NCI-H1417 (cell line): ENCODE results near the gene MYL4.
A peak's percentile ranks its signal among the peaks of the same experiment; 100 is the strongest.
"Not testable (repeated sequence)": the region's sequence is repeated elsewhere in the genome, so short reads cannot be mapped to it uniquely, and the experiment has no call there.

Source experiments
- DNase-seq, 3 experiments: peaks; one replicate each; lab custom pipeline; 2025; lab: John Stamatoyannopoulos, UW

MYL4 gene

GRCh38 chr17:47208744-47209488, at the start of gene MYL4:
Gene MYL4, plus strand, starts transcription at chr17:47209348. Its CDS starts 75 bp downstream, at chr17:47209423.
- no peak for DNase-seq

GRCh38 chr17:47162013-47162622, 47.0 kb upstream of the MYL4 start:
- no peak for DNase-seq

GRCh38 chr17:47164263-47164662, 44.9 kb upstream of the MYL4 start:
- no peak for DNase-seq

- no peak for DNase-seq
These were observed 44.0 kb upstream of the MYL4 start for GRCh38 chr17:47165137-47165536.

GRCh38 chr17:47166854-47167253, 42.3 kb upstream of the MYL4 start:
- DNase-seq = not testable (repeated sequence)

- DNase-seq = not testable (repeated sequence)
These were observed 40.3 kb upstream of the MYL4 start for GRCh38 chr17:47168896-47169295.

GRCh38 chr17:47170710-47171109, 38.4 kb upstream of the MYL4 start:
- DNase-seq = no peak

GRCh38 chr17:47172696-47173565, 36.2 kb upstream of the MYL4 start:
- DNase-seq = no peak

GRCh38 chr17:47174823-47175222, 34.3 kb upstream of the MYL4 start:
- DNase-seq = not testable (repeated sequence)

- no peak for DNase-seq
These were observed 32.7 kb upstream of the MYL4 start for GRCh38 chr17:47176389-47176826.

- DNase-seq = no peak
These were observed 31.9 kb upstream of the MYL4 start for GRCh38 chr17:47177261-47177660.

GRCh38 chr17:47179141-47179540, 30.0 kb upstream of the MYL4 start:
- no peak for DNase-seq

- no peak for DNase-seq
These were observed 28.8 kb upstream of the MYL4 start for GRCh38 chr17:47180337-47180736.

GRCh38 chr17:47180988-47181387, 28.2 kb upstream of the MYL4 start:
- not testable (repeated sequence) for DNase-seq

GRCh38 chr17:47184681-47185080, 24.5 kb upstream of the MYL4 start:
- DNase-seq = no peak

- peak in 1 of 3 experiments; percentile 56 for DNase-seq
These were observed 20.8 kb upstream of the MYL4 start for GRCh38 chr17:47188271-47188875.

GRCh38 chr17:47188876-47189731, 20.0 kb upstream of the MYL4 start, which contains the start of gene CDC27:
Gene CDC27, minus strand, starts transcription at chr17:47189295. Its CDS starts 123 bp downstream, at chr17:47189172.
- DNase-seq = peak; percentile 97 to 100 (median 100)

- no peak for DNase-seq
These were observed 19.4 kb upstream of the MYL4 start for GRCh38 chr17:47189732-47190237.

GRCh38 chr17:47190243-47190642, 18.9 kb upstream of the MYL4 start:
- DNase-seq = no peak

GRCh38 chr17:47190770-47191169, 18.4 kb upstream of the MYL4 start:
- no peak for DNase-seq

GRCh38 chr17:47192554-47192953, 16.6 kb upstream of the MYL4 start:
- DNase-seq = peak; percentile 19 to 93 (median 82)
